Fibroblast of upper back skin (primary cell): Measurements from ENCODE around the gene WIF1.

Experiments
- DNase-seq: peaks from one replicate; pipeline ENCODE4 v3.0.0-alpha.2; 2013

The WIF1 gene, protein sequence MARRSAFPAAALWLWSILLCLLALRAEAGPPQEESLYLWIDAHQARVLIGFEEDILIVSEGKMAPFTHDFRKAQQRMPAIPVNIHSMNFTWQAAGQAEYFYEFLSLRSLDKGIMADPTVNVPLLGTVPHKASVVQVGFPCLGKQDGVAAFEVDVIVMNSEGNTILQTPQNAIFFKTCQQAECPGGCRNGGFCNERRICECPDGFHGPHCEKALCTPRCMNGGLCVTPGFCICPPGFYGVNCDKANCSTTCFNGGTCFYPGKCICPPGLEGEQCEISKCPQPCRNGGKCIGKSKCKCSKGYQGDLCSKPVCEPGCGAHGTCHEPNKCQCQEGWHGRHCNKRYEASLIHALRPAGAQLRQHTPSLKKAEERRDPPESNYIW

GRCh38 chr12:65121049-65121955 is at the start of gene WIF1:
TSS of gene WIF1 (minus strand) at chr12:65121305. CDS start at chr12:65121191, 114 bp downstream.
- DNase-seq, result peak; percentile 1

DNA sequence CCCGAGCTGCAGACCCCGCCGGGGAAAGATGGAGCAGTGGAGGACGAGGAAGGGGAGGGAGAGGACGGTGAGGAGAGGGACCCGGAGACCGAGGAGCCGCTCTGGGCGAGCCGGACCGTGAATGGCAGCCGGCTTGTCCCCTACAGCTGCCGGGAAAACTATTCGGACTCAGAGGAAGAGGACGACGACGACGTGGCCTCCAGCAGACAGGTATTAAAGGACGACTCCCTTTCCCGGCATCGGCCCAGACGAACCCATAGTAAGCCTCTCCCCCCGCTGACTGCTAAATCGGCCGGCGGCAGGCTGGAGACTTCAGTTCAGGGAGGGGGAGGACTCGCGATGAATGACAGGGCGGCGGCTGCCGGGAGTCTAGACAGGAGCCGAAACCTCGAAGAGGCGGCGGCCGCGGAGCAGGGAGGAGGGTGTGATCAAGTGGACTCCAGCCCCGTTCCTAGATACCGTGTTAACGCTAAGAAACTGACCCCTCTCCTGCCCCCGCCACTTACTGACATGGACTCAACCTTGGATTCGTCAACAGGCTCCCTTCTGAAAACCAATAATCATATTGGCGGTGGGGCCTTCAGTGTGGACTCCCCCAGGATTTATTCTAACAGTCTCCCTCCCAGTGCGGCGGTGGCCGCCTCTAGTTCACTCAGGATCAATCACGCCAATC is 49.2 kb upstream of the WIF1 start:
- peak; percentile 43 for DNase-seq

- peak; percentile 89 for DNase-seq
Measured at GRCh38 chr12:65169320-65170208, 48.5 kb upstream of the WIF1 start, which contains the start of gene LEMD3. TSS of gene LEMD3 (plus strand) at chr12:65169583. CDS start at chr12:65169597, 14 bp downstream.

GRCh38 chr12:65168681-65169319 is 47.7 kb upstream of the WIF1 start:
- no peak for DNase-seq

- DNase-seq, result no peak
Measured at GRCh38 chr12:65164774-65165173, 43.7 kb upstream of the WIF1 start.

- DNase-seq, result no peak
Measured at GRCh38 chr12:65164244-65164643, 43.1 kb upstream of the WIF1 start.

- DNase-seq, result no peak
Measured at GRCh38 chr12:65162609-65163008, 41.5 kb upstream of the WIF1 start.

DNA sequence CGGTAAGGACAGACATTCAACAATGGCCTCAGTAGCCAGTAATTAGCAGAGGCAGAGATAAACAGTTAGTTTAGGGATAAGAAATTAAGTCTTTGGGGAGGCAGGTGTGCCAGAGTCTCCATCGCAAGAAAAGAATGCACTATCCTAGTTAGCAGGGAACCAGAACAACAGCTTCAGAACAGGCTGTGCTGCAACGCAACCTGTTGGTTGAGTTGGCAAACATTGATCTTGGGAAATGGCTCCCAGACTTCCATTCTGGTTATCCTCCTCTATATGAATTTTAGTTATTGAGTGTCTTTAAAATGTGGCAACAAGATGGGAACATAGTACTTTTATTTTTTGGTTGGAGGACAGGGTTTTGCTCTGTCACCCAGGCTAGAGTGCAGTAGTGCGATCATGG is 36.0 kb upstream of the WIF1 start:
- no peak for DNase-seq

GRCh38 chr12:65156366-65156841 is 35.3 kb upstream of the WIF1 start:
- no peak for DNase-seq

DNA sequence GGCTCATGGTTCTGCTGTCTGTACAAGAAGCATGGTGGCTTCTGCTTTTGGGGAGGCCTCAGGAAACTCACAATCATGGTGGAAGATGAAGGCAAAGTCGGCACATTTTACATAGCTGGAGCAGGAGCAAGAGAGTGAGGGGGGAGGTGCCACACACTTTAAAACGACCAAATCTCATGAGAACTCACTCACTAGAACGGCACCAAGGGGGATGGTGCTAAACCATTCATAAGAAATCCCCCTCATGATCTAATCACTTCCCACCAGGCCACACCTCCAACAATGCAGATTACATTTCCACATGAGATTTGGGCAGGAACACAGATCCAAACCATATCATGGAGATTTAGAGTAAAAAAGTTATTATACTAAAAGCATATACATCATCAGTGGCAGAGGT is 34.7 kb upstream of the WIF1 start:
- DNase-seq, result no peak

GRCh38 chr12:65152596-65152995 is 31.5 kb upstream of the WIF1 start:
- DNase-seq, result peak; percentile 59

- DNase-seq, result no peak
Measured at GRCh38 chr12:65152012-65152411, 30.9 kb upstream of the WIF1 start.

DNA sequence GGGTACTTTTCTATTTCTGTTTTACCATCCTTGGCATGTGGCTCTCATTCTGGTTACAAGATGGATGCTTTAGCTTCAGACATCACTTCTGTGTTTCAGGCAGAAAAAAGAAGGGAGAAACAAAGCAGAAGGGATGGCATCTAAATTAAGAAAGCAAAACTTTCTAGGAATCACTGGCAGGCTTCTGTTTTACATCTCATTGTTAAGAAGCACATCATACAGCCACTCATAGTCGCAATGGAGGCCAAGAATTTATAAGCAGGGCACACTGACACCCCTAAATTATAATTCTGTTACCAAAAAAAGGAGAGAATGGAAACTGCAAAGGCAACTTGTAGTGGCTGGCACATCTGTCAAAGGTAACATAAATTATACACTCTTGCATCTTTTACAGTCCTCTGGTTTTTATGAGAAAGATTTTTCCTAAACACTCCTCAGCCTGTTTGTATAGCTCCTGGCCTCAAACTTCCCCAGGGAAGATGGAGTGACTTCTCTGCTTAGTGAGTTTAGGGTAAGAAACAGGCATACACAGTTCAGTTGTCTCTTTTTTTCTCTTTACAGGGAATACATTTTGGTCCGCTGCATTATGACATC is 26.3 kb upstream of the WIF1 start:
- no peak for DNase-seq

DNA sequence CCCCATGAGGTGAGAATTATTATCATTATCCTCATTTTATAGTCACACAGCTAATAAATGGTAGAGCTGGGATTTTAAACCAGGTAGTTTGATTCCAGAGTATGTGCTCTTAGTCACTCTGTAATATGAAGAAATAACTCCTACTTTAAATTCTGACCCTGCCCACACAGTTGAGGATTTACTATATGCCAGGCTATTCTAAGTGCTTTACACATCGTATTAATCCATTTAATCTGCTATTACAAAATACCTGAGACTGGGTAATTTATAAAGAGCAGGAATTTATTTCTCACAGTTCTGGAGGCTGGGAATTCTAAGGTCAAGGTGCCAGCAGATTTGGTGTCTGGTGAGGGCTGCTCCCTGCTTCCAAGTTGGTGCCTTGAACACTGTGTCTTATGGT is 19.6 kb upstream of the WIF1 start:
- no peak for DNase-seq

DNA sequence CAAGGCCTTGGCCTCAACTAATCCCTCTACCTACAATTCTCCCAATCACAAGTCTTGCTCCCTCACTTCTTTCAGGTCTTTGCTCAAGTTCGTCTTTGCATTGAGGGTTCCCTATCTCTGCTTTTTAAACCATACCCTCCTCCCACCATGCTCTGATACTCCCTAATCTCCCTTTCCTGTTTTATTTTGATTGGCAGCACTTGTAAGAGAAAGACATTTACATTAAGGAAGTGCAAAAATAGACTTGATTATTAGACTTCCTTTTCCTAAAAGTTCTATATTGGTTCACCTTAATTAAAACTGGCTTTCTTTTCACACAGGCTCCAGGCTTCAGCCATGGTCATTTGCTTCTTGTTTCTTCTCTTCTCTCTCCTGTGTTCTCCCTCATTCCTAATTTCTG is 18.3 kb upstream of the WIF1 start:
- no peak for DNase-seq

GRCh38 chr12:65133879-65134278 is 12.8 kb upstream of the WIF1 start:
- no peak for DNase-seq

DNA sequence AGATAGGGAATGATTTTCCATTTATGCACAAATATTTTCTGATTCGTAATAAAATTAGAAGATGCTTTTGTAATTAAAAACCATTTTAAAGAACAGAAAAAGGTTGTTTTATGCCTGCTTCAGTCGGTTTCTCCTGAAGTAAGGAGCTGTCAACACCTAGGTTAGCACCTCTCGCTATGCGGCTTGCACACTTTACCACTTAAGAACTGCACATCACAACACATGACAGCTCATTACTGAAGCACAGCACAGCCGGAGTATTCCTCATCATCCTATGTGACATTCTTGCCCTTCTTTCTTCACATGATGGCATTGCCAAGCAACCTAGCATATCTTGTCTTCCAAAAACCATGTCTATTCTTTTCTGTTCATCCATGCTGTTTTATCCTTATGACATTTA is 5.4 kb upstream of the WIF1 start:
- DNase-seq, result no peak

DNA sequence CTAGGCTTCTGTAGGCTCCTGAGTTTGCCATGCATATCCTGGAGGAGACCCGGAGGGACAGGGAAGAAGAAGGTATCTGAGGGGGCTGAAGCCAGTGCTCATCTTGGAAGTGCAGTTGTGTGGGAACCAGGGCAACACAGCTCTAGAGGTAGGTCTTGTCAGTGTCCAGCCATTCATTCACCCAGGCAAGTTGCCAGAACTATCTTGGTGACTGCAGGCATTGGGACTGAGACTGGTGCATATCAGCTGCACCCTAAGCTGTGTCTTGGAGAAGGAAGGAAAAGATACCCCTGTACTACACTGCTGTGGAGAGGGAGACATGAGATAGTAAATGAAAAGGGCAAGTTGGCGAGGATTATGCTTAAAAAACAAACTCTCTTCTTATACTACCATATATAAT is 4.9 kb upstream of the WIF1 start:
- DNase-seq, result no peak

DNA sequence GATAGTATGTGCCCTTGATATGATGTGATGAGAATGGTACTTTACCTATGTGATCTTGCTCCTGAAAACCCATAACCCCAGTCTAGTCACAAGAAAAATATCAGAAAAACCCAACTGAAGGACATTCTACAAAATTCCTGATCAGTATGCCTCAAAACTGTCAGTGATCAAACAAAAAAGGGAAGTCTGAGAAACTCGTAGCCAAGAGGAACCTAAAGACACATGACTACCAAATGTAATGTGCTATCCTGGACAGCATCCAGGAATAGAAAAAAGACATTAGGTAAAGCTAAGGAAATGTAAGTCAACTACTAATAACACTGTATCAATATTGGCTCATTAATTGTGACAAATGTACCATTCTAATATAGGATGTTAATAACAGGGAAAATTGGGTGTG is 4.1 kb upstream of the WIF1 start:
- no peak for DNase-seq

- peak; percentile 32 for DNase-seq
Measured at GRCh38 chr12:65123435-65124063, 2.4 kb upstream of the WIF1 start.

GRCh38 chr12:65122703-65123102 is 1.6 kb upstream of the WIF1 start:
- DNase-seq, result no peak
